ENCODE results near the gene HAT1.
A peak's percentile ranks its signal among the peaks of the same experiment; 100 is the strongest.

Gene HAT1

GRCh38 chr2:171908235-171908634, 14.0 kb upstream of the HAT1 start:
- H3K27me3 ChIP-seq (replicated peaks; ENCODE audit: control insufficient read depth, insufficient read depth, low read length), result no peaks in the 10 kb centered on the region
- H3K4me3 ChIP-seq (replicated peaks; ENCODE audit: low read depth, low read length), result no peak overlapping the region
- no peak for DNase-seq (ENCODE audit: extremely low read depth, insufficient read length)
- TF ChIP-seq CTCF (IDR thresholded peaks at IDR 0.05; ENCODE audit: insufficient read depth, low read length, poor library complexity, severe bottlenecking), result no peak
- H3K36me3 ChIP-seq (ENCODE audit: control insufficient read depth, insufficient read depth, low read length), result no peaks in the 10 kb centered on the region

GRCh38 chr2:171909266-171909665, 13.0 kb upstream of the HAT1 start:
- no peak for TF ChIP-seq CTCF (IDR thresholded peaks at IDR 0.05; ENCODE audit: insufficient read depth, low read length, poor library complexity, severe bottlenecking)
- Histone ChIP-seq H3K4me3 (replicated peaks; ENCODE audit: low read depth, low read length) (no peak overlapping the region), H3K36me3 (ENCODE audit: control insufficient read depth, insufficient read depth, low read length) (no peaks in the 10 kb centered on the region), H3K27me3 (replicated peaks; ENCODE audit: control insufficient read depth, insufficient read depth, low read length) (no peaks in the 10 kb centered on the region)
- DNase-seq (ENCODE audit: extremely low read depth, insufficient read length), result no peak

GRCh38 chr2:171910494-171910893, 11.8 kb upstream of the HAT1 start:
- no peak for DNase-seq (ENCODE audit: extremely low read depth, insufficient read length)

GRCh38 chr2:171913517-171913916, 8.7 kb upstream of the HAT1 start:
- TF ChIP-seq CTCF (IDR thresholded peaks at IDR 0.05; ENCODE audit: insufficient read depth, low read length, poor library complexity, severe bottlenecking), result no peak
- Histone ChIP-seq H3K36me3 (ENCODE audit: control insufficient read depth, insufficient read depth, low read length) (no peaks in the 10 kb centered on the region), H3K4me3 (replicated peaks; ENCODE audit: low read depth, low read length) (no peak overlapping the region), H3K27me3 (replicated peaks; ENCODE audit: control insufficient read depth, insufficient read depth, low read length) (no peaks in the 10 kb centered on the region)
- no peak for DNase-seq (ENCODE audit: extremely low read depth, insufficient read length)

More at GRCh38 chr2:171910494-171910893, 11.8 kb upstream of the HAT1 start:
- TF ChIP-seq CTCF (IDR thresholded peaks at IDR 0.05; ENCODE audit: insufficient read depth, low read length, poor library complexity, severe bottlenecking), result no peak
- no peak overlapping the region for H3K4me3 ChIP-seq (replicated peaks; ENCODE audit: low read depth, low read length)
- no peaks in the 10 kb centered on the region for H3K27me3 ChIP-seq (replicated peaks; ENCODE audit: control insufficient read depth, insufficient read depth, low read length)
- no peaks in the 10 kb centered on the region for H3K36me3 ChIP-seq (ENCODE audit: control insufficient read depth, insufficient read depth, low read length)

- TF ChIP-seq CTCF (IDR thresholded peaks at IDR 0.05; ENCODE audit: insufficient read depth, low read length, poor library complexity, severe bottlenecking), result no peak
- Histone ChIP-seq H3K27me3 (replicated peaks; ENCODE audit: control insufficient read depth, insufficient read depth, low read length) (no peaks in the 10 kb centered on the region), H3K36me3 (ENCODE audit: control insufficient read depth, insufficient read depth, low read length) (no peaks in the 10 kb centered on the region), H3K4me3 (replicated peaks; ENCODE audit: low read depth, low read length) (no peak overlapping the region)
- DNase-seq (ENCODE audit: extremely low read depth, insufficient read length), result no peak
Measured at GRCh38 chr2:171919453-171919852, 2.8 kb upstream of the HAT1 start.

GRCh38 chr2:171921970-171922229, 361 bp upstream of the HAT1 start:
- H3K4me3 ChIP-seq (replicated peaks; ENCODE audit: low read depth, low read length), result peak overlapping the region; percentile 59
- H3K36me3 ChIP-seq (ENCODE audit: control insufficient read depth, insufficient read depth, low read length), result no peaks in the 10 kb centered on the region
- no peak for DNase-seq (ENCODE audit: extremely low read depth, insufficient read length)
- no peak for TF ChIP-seq CTCF (IDR thresholded peaks at IDR 0.05; ENCODE audit: insufficient read depth, low read length, poor library complexity, severe bottlenecking)
- H3K27me3 ChIP-seq (replicated peaks; ENCODE audit: control insufficient read depth, insufficient read depth, low read length), result no peaks in the 10 kb centered on the region
